Activated CD4-positive, alpha-beta T cell treated with anti-CD3 and anti-CD28 coated beads for 48 hours (primary cell): Measurements from ENCODE around the gene CERCAM.
"Not testable (repeated sequence)": the region's sequence is repeated elsewhere in the genome, so short reads cannot be mapped to it uniquely, and the experiment has no call there.

Experiments
- DNase-seq: peaks from one replicate; pipeline ENCODE4 v3.0.0-alpha.2; 2020

Gene CERCAM

DNA sequence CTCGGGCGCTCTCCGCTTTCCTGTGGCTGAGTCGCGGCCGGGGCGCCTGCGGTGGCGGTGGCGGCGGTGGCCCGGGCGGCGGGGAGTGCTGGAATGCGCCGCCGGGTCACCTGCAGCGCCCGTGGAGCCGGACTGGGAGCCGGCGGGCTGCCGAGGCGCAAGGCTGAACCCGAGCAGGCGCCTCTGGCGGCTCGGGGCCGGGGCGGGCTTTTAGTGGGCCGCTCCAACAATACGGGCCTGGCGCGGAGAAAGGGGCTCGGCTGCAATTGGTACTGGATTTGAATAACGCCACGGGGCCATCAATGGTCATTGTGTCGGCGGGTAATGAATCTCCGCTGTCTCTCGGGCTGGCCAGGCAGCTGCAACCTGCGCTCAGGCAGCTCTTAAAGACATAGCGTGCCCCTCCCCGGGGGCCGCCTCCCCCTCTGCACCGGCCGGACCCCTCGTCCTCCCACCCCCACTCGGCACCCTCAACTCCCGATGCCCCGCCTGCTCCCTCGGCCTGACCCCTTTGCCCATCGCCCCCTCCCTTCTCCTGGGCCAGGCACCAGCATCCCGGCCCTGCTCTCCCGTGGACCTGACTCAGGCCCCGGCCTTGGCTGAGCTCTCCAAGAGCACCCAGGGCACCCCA lies 27.4 kb upstream of the CERCAM start:
- no peak for DNase-seq

DNA sequence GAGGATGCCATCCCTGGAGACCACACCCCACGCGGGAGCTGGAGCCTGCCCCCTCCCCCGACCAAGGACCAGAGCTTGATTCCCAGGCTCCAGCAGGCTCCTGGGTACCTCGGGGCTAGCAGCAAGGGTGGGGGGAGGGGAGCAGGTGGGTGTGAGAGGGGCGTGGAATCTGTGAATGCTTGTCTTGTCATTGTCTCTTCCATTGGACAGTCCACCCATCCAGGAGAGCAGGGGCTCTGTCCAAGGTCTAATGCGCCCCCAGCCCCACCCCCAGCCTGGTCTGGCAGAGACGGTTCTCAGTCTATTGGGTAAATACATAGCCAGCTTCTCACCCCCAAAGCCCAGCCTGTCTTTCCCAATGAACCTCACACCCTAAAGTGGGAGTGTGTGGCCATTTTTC lies 26.7 kb upstream of the CERCAM start:
- no peak for DNase-seq

DNA sequence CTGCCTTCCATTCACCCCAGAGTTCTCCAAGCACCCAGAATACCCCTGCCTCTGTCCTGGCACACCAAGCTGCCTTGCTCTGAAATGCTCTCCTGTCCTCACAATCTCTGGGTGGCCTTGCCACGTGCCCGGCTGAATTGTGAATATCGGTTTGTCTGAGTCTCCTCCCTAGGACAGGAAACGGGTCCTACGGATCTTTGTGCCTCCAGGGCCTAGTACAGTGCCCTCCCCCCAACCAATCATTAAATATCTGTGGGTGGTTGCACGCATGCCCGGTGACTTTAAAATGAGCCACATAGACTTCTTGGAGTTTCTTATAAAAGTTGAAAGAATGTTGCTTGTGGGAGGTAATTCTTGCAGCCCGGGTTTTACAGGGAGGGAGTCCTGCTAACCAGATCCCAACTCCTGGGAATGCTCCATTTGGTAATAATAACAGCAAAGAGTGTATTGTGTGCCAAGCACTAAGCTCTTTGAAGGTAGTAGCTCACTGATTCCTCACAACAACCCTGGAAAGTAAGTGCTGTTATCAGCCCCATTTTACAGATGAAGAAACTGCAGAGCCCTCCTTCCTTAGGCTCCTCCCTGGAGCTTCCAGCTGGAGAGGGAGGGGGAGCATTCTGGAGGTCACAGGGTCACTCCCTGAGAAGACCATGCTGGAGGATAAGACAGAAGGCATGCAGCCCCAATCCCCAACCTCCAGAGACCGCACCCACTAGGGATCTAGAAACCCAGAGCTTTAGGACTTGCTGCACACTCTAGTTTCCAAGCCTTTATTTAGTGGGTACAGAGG lies 26.1 kb upstream of the CERCAM start:
- DNase-seq = no peak

DNA sequence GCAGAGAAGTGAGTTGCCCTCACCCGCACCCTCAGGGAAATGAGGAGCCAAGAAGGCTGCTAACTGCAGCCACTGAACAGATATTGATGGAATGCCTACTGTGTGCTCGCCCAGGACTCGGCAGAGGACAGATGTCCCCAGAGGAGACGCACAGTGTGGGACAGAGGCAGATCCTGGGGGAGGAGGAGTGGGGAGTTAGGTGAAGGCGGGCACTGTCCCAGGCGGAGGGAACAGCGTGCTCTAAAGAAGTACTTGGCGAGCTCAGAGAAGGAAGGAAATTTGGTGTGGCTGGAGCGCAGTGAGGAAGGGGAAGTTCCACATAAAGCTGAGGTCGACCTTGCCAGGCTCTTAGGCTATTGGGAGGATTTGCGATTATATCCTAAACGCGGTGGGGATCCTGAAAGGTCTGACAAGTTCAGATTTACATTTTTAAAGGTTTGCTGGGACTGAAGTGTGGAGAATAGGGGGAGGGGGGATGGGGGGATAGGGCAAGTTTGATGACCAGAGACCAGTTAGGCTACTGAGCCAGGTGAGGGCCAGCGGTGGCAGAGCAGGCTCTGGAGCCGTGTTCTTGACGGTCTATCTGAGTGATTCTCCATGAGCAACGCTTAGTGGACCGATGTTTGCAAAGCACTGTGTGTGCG lies 23.6 kb upstream of the CERCAM start:
- no peak for DNase-seq

DNA sequence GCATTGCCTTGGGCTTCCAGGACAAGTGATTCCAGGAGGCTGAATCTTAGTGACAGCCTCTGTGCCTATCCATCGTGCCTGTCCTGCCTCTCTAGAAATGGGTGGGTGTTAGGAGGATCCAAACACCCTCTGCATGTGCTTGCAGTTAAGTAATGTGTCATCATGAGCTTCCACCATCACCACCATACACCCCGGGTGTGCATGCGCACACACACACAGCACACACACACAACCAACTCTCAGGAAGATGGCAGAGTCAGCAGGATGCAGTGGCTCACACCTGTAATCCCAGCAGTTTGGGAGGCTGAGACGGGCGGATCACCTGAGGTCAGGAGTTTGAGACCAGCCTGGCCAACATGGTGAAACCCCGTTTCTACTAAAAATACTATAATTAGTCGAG lies 22.8 kb upstream of the CERCAM start:
- no peak for DNase-seq

DNA sequence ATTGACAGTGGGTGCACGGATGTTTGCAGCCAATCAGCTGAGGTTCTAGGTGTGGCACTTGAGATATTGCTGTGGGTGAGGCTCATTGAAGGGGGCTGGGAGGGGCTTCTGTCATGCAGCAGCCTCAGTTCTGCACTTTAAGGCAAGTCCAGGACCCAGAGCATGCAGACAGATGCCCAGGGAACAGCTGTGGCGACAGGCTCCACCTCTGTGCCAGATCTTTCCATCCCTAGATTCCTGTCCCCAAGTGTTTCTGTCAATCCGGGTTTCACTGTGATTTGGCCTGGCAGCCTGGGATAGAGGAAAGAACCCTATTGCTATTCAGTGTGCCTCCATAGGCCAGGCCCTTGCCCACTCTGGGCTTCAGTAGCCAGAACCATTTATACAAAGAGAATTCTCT lies 20.8 kb upstream of the CERCAM start:
- DNase-seq = no peak

DNA sequence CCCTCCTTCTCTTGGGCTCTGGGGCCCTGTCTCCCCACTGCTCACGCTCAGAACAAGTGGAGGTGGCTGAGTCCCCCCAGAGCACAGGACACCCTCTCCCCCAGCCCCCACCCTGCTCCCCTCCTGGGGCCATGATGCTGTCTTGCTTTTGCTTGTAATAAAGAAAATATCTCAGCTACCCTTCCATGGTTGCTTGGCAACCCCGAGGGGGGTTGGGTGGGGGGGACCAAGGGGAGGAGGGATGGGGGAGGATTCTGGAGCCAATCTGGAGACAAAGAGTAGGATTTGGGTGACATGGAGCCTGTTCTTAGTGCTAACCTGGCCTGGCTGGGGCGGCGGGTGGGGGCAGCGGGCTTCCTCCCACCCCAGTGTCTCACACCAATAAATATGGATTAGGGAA lies 16.1 kb upstream of the CERCAM start:
- DNase-seq = no peak

DNA sequence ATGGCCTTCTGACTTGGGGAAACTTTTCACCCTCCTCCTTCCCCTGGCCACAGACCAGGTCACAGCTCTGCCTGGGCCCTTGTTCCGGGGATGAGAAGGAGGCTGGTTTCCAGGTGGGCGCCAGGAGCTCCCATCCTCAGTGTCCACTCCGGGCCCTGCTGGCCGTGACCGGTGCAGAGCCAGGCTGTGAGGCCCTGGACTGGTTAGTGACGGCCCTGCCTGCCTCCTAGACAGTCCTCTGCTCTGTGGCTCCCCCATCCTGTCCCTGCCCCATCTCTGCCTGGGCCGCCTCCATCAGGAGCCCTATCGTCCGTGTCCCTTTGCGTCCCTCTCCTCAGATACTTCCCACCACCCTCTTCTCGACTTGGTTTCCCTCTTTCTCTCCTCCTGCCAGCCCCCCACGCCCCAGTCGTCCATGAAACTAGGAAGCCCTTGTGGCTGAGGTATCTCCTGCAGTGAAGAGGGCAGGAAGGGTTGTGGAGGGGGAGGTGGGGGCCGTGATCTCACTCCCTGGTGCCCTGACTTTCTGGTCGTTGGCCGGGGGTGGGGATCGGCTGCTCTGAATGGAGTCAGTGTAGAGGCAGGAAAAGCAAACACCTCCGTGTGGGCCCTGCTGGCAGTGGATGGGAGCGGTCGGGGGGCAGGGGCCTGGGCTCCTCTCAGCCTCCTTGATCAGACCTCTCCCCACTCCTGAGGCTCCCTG lies 15.4 kb upstream of the CERCAM start:
- DNase-seq = no peak

DNA sequence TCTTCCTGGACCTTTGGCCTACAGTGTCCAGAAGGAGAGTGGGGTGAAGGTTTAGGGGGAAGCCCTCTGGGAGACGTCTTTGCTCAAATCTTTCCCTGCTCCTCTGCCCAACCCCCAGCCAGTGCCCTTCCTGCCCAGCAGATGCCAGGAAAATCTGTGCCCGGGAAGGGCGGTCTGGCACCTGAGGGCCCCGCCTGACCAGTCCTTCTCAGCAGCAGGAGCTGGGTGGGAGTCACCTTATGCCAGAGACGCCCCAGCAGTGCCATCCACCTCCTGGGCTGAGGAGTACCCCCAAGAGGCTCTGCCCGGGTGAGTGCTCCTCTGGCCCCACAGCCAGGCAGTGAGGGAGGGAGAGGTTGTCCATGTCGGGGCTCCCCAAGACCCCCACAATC lies 14.9 kb upstream of the CERCAM start:
- no peak for DNase-seq

DNA sequence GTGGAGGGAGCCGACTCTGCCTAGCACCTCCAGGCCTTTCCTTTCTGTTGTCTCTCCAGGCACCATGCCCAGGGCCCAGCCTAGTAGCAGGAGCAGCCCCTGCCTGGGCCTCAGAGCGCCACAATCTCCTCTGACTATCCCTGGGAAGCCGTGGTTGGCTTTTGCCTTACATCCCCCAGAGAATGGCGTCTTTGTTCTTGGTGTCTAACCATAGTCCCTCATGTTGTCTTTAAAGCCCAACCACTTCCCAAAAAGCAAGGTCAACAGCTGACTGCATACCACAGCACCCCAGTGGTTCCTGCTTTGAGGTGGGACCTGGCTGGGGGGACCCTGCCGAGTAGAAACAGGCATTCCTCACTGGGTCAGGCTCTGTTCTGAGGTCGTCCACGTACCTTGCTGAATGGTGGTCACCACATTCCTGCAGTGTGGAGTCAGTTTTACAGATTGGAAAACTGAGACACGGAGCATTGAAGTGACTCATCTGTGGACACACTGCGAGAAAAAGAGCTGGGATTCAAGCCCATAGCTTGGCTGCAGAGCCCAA lies 13.7 kb upstream of the CERCAM start:
- DNase-seq = no peak

DNA sequence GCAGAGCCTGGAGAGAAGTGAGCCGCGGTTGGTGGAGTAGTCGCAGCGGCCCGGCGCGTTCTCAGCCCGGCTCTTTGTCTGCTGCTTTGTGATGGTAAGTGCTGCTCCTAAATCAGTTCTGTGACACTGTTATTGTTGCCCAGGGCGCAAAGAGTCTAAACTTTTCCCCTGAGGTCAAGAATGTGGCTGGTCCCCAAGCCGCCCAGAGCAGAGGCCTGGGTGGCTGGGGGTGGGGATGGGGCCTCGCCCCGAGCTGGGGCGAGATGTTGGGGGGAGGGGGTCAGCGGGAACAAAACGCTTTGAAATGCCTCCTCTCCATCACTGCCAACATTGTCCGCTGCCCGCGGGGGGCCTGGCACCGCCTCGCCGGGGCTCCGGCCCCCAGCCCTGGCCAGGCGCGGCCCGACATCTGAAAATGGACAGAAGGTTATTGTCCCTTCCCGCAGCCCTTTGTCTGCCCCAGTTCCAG lies 11.7 kb upstream of the CERCAM start:
- DNase-seq = no peak

DNA sequence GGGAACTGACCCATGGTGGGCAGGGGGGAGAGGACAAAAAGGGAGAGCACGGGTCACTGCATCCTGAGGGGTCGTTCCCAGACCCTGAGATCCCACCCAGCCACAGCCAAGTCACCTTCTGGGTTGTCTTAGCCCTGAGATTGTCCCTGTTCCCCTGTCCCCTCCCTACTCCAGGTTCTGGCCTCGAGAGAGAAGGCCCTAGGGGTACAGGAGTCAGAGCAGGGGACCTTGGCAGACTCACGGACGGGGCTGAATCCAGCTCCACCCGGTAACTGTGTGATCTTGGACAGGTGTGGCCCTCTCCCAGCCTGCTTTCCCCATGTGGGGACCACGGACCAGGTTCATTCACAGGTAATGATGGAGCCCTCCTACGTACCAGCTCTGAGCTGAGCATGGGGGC lies 11.2 kb upstream of the CERCAM start:
- DNase-seq = no peak

DNA sequence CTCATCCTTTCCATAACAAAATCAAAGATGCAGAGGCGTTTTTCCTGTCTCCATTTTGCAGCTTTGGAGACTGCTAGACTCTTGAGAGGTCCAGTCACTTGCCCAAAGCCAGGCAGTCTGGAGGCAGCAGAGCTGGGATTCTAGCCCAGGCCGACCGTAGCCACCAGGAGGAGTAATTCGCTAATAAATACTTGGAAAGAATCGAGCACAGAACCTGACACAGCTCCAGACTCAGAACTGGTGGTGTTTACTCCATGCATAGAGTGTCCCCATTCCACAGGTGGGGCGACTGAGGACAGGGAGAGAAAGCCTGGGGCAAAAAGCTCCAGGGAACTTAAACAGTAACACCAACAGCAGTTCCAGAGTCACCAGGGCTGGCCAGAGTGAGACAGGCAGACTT lies 10.7 kb upstream of the CERCAM start:
- DNase-seq = no peak

DNA sequence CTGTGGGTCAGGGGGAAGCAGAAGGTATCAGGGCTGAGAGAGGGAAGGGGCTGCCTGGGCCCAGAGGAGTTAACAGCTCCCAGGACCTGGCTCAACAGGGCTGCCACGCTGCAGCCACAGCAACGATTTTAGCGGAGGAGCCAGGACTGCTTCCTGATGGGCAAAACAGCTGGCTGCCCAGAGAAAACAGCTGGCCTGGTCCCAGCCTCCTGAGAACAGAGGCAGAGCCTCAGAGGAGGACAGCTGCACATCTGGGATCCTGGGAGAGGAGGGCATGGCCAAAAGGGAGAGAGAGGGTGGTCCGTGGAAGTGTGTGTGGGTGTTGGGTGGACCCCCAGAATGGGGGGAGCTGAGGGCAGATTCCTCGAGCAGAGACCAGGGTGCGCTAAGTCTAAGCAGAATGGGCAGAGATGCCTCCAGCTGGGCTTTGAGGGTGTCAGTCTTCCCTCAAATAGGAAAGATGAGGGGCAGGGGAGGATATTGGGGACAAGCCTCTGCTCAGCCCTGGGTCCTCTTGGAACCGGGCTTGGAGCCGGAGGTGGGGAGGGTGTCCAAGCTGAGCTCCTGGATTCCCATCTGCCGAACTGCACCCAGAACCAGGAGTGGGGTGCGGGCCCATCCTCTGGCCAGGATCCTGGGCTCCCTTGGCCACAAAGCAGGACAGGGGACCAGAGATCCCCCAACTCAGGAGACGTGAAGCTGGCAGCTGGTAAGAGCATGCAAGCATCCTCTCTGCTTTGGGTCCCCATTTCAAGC lies 9.1 kb upstream of the CERCAM start:
- DNase-seq = no peak

DNA sequence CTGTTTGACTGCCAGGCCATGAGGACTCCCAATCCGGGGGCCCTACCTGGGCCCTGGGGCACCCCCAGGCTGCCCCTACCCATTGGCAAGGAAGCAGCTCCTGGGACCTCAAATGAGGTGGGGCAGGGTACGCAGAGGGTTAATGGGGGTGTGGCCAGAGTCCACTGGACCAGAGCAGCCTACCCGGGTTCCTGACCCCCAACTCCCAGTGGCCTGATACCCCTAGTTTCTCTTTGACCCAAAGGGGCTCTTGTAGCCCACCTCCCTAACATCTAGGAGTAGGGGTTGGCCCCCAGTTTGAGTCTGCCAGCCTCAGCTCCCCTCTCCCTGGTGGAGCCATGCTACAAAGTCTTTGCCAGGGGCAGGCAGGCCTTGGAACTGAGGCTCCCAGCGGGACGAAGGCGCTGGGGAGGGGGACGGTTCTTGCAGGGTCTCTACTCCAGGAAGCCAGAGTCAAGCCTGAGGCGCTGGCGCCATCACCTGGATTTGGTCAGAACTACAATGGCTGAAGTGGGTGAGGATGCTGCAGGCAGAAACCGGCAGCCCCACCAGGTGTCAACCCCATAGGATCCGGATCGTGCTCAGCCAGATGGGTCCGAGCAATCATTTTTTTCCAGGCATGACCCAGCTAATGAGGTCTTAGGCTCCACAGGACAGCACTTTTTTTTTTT lies 8.4 kb upstream of the CERCAM start:
- DNase-seq = peak; percentile 74

DNA sequence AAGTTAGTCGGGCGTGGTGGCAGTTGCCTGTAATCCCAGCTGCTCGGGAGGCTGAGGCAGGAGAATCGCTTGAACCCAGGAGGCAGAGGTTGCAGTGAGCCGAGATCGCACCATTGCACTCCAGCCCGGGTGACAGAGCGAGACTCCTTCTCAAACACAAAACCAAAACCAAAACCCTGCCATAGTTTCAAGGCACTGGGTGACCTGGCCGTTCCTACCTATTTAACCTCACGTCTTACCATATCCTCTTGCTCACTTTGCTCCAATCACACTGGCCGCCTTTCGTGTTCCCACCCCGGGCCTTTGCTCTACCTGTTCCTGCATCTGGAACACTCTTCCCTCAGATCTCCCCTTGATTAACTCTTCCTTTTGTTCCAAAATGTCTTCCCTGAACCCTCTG lies 6.9 kb upstream of the CERCAM start:
- DNase-seq = not testable (repeated sequence)

DNA sequence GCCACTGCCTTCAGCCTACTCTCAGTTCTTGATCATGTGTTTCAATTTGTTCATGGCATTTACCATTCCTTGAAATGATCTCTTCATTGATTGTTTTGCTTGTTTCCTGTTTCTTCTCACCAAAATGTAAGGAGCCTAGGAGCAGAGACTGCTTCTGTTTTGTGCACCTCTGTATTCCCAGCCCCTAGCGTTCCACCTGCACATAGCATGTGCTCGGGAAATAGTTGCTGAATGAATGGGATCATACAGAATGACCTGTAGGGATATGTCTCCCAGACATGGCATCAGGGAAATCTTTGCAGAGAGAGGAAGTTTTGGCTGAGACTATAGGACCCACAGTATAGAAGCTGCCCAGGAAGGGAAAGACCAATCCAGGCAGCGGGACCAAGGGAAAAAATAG lies 6.2 kb upstream of the CERCAM start:
- no peak for DNase-seq

DNA sequence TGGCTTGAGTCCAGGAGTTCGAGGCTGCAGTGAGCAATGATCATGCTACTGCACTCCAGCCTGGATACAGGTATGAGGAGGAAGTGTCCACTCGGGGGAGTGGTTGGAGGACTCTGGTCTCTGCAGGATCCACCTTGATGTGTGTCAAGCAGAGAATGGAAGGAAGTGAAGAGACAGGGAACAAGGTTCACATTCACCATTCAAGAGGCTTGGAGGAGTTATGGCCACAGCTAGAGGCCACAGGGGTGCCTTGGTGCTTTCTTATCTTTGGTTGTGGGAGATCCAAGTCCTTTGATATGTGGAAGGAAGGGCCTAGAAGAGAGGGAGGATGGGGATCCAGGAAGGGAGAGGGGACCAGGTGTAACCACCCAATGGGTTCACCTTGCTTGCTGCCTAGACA lies 5.4 kb upstream of the CERCAM start:
- no peak for DNase-seq

DNA sequence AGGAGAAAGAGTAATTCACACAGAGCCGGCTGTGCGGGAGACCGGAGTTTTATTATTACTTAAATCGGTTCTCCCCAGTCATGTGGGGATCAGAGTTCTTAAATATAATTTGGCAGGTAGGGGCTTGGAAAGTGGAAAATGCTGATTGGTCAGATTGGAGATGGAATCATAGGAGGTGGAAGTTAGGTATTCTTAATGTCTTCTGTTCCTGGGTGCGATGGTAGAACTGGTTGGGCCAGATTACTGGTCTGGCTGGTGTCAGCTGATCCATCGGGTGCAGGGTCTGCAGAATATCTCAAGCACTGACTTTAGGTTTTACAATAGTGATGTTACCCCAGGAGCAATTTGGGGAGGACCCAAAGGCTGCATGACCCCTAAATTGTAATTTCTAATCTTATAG lies 4.6 kb upstream of the CERCAM start:
- DNase-seq = no peak

DNA sequence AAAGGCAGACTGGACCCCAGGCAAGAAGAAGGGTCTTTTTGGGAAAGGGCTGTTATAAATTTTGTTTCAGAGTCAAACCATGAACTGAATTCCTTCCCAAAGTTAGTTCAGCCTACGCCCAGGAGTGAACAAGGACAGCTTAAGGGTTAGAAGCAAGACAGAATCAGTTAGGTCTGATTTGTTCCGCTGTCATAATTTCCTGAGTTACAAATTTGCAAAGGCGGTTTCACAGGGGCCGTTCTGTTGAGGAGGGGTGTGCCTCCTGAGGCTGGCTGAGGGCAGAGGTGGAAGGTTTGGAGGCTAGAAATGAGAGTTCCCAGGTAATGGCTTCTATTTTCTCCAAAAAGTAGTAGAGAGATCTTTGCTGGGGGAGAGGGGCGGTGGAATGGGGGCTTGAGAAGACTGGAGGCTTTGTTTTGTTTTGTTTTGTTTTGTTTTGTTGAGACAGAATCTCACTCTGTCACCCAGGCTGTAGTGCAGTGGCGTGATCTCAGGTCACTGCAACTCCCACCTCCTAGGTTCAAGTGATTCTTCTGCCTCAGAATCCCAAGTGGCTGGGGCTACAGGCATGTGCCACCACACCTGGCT lies 4.1 kb upstream of the CERCAM start:
- no peak for DNase-seq

DNA sequence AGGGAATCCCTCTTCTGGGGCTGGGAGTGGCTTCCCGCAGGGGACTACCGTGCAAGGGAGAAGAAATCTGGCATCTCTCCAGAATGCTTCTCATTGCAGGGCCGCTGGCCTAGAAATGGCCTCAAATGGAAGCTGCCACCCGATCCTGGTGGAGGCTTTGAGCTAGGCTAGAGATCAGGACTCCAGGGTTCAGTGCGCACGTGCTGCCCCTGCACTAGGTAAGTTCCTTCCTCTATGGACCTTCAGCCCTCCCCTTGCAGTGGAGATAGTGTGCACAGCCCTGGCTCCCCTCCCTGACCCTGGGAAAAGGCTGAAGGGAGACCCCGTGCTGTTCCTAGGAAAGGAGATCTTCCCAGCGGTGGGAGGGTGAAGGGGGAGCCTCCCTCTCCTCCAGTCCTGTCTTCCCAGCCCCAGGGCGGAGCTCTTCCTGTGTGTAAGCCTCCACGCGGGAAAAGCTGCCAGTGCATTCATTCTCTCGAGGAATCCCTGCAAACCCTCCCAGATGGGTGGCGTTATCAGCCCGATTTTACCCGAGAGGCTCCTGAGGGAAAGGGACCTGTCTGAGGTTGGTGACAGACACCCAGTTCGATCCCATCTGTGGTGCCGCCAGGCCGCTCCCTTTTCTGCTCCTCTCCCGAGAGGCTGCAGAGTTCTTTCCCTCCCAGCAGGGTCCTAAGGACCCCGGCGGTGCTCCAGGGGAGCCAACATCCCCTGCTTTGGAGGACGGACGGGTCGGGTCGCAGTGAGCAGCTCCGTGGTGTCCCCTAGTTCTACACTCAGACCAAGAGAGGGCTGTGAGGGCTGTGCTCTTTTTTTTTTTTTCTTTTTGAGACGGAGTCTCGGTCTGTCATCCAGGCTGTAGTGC lies 1.4 kb upstream of the CERCAM start:
- DNase-seq = no peak
